ENCODE data around the gene KIF9.

Gene KIF9, protein sequence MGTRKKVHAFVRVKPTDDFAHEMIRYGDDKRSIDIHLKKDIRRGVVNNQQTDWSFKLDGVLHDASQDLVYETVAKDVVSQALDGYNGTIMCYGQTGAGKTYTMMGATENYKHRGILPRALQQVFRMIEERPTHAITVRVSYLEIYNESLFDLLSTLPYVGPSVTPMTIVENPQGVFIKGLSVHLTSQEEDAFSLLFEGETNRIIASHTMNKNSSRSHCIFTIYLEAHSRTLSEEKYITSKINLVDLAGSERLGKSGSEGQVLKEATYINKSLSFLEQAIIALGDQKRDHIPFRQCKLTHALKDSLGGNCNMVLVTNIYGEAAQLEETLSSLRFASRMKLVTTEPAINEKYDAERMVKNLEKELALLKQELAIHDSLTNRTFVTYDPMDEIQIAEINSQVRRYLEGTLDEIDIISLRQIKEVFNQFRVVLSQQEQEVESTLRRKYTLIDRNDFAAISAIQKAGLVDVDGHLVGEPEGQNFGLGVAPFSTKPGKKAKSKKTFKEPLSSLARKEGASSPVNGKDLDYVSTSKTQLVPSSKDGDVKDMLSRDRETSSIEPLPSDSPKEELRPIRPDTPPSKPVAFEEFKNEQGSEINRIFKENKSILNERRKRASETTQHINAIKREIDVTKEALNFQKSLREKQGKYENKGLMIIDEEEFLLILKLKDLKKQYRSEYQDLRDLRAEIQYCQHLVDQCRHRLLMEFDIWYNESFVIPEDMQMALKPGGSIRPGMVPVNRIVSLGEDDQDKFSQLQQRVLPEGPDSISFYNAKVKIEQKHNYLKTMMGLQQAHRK

DNA sequence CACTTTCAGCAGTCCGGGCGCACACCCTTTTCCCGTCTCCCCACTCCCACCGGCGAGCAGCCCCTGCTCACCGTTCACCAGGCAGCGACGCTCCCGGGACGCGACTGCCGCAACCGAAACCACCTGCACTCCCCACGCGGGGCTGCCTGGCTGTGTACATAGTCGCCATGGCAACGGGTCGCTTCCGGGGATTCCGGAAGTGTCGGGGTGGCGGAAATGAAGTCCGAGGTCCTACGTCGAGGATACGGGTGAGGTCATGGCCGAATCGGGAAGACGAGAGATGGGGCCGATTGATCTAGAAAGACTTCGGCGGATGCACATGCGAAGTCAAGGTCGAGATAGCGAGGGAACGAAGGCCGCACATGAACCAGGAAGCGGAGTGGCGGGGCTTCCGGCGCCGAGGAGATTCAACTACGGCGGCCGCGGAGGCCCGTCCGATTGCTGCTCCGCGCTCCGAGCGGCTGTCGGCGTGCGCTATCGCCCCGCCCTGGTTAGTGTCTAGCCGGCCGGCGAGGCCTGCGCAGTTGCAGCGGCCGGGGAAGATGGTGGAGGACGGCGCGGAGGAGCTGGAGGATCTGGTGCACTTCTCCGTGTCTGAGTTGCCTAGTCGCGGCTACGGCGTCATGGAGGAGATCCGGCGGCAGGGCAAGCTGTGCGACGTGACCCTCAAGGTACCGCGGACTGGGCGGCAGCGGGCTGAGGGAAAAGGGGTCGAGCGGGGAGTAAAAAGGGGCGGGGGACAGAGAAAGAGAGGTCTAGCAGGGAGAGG lies at the start of gene KIF9, which contains the start of gene KLHL18:
Gene KIF9 (minus strand): TSS at position 376 of the 769 bp plus-strand sequence. CDS start 5,425 bp downstream, outside the sequence.
Gene KLHL18 (plus strand): TSS at position 521 of the 769 bp plus-strand sequence. CDS start 22 bp downstream, at position 543.
- 0 out of 2 replicates have a peak, but pooled peaks cover 2% of the 10 kb centered on the region for H4K20me1 ChIP-seq (ENCODE audit: insufficient read depth, low read length)
- peaks cover 13% of the 10 kb centered on the region for H3K36me3 ChIP-seq (ENCODE audit: insufficient read depth, low read length)
- peak within 1 kb of the TSS; percentile 69 to 72 for H3K4me3 ChIP-seq (ENCODE audit: low read depth in 1 of 2, low read length in 2 of 2)
- ATAC-seq (ENCODE audit: insufficient read depth, low read depth) = peak; percentile 87
- peak; percentile 94 for DNase-seq
- H3K9me3 ChIP-seq (ENCODE audit: insufficient read depth, low read length, severe bottlenecking) = no peaks in the 10 kb centered on the region
- no peaks in the 10 kb centered on the region for H3K27me3 ChIP-seq (ENCODE audit: insufficient read depth, low read length, poor library complexity)
- peaks cover 47% of the 10 kb centered on the region for H3K79me2 ChIP-seq (ENCODE audit: insufficient read depth, low read length)
- peak within 1 kb of the TSS; percentile 73 for H3K9ac ChIP-seq (ENCODE audit: low read depth, low read length)
- H2AFZ ChIP-seq (ENCODE audit: low read depth, low read length) = peak within 1 kb of the TSS; percentile 79
- TF ChIP-seq, protein P1, sequence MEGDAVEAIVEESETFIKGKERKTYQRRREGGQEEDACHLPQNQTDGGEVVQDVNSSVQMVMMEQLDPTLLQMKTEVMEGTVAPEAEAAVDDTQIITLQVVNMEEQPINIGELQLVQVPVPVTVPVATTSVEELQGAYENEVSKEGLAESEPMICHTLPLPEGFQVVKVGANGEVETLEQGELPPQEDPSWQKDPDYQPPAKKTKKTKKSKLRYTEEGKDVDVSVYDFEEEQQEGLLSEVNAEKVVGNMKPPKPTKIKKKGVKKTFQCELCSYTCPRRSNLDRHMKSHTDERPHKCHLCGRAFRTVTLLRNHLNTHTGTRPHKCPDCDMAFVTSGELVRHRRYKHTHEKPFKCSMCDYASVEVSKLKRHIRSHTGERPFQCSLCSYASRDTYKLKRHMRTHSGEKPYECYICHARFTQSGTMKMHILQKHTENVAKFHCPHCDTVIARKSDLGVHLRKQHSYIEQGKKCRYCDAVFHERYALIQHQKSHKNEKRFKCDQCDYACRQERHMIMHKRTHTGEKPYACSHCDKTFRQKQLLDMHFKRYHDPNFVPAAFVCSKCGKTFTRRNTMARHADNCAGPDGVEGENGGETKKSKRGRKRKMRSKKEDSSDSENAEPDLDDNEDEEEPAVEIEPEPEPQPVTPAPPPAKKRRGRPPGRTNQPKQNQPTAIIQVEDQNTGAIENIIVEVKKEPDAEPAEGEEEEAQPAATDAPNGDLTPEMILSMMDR (IDR thresholded peaks at IDR 0.05; ENCODE audit: borderline replicate concordance, extremely low read depth, low read length, poor library complexity, severe bottlenecking) = peak; percentile 12
- no peak for TF ChIP-seq EZH2 (IDR thresholded peaks at IDR 0.05; ENCODE audit: borderline replicate concordance, low read depth, low read length, severe bottlenecking)
- peak within 1 kb of the TSS; percentile 88 for H3K27ac ChIP-seq (ENCODE audit: low read length)
- H3K4me1 ChIP-seq (ENCODE audit: insufficient read depth, low read length) = peaks cover 46% of the 10 kb centered on the region
- peak within 1 kb of the TSS; percentile 91 for H3K4me2 ChIP-seq (ENCODE audit: insufficient read depth, low read length)

- Histone ChIP-seq H4K20me1 (ENCODE audit: insufficient read depth, low read length) (no peaks in the 10 kb centered on the region), H3K27ac (ENCODE audit: low read length) (no peak overlapping the region), H3K4me1 (ENCODE audit: insufficient read depth, low read length) (no peaks in the 10 kb centered on the region), H3K4me2 (ENCODE audit: insufficient read depth, low read length) (no peak overlapping the region), H3K36me3 (ENCODE audit: insufficient read depth, low read length) (peaks cover 81% of the 10 kb centered on the region), H3K4me3 (ENCODE audit: low read depth in 1 of 2, low read length in 2 of 2) (no peak overlapping the region), H3K9ac (ENCODE audit: low read depth, low read length) (no peak overlapping the region), H3K79me2 (ENCODE audit: insufficient read depth, low read length) (no peaks in the 10 kb centered on the region), H2AFZ (ENCODE audit: low read depth, low read length) (no peak overlapping the region), H3K27me3 (ENCODE audit: insufficient read depth, low read length, poor library complexity) (no peaks in the 10 kb centered on the region), H3K9me3 (ENCODE audit: insufficient read depth, low read length, severe bottlenecking) (no peaks in the 10 kb centered on the region)
- DNase-seq = peak; percentile 66
- ATAC-seq (ENCODE audit: insufficient read depth, low read depth) = peak; percentile 88
- no peak for TF ChIP-seq EZH2 (IDR thresholded peaks at IDR 0.05; ENCODE audit: borderline replicate concordance, low read depth, low read length, severe bottlenecking)
- TF ChIP-seq, protein P1 (IDR thresholded peaks at IDR 0.05; ENCODE audit: borderline replicate concordance, extremely low read depth, low read length, poor library complexity, severe bottlenecking) = peak; percentile 81
These were observed 41.8 kb upstream of the KIF9 start for GRCh38 chr3:47324278-47324865.

- Histone ChIP-seq H3K4me3 (ENCODE audit: low read depth in 1 of 2, low read length in 2 of 2) (no peak overlapping the region), H3K9ac (ENCODE audit: low read depth, low read length) (no peak overlapping the region), H3K27me3 (ENCODE audit: insufficient read depth, low read length, poor library complexity) (no peaks in the 10 kb centered on the region), H4K20me1 (ENCODE audit: insufficient read depth, low read length) (no peaks in the 10 kb centered on the region), H3K27ac (ENCODE audit: low read length) (0 out of 2 replicates have a peak overlapping the region, but pooled peaks have one; percentile 20), H2AFZ (ENCODE audit: low read depth, low read length) (no peak overlapping the region), H3K4me1 (ENCODE audit: insufficient read depth, low read length) (no peaks in the 10 kb centered on the region), H3K79me2 (ENCODE audit: insufficient read depth, low read length) (no peaks in the 10 kb centered on the region), H3K4me2 (ENCODE audit: insufficient read depth, low read length) (no peak overlapping the region), H3K9me3 (ENCODE audit: insufficient read depth, low read length, severe bottlenecking) (no peaks in the 10 kb centered on the region), H3K36me3 (ENCODE audit: insufficient read depth, low read length) (peaks cover 79% of the 10 kb centered on the region)
- no peak for DNase-seq
- TF ChIP-seq, protein P1 (IDR thresholded peaks at IDR 0.05; ENCODE audit: borderline replicate concordance, extremely low read depth, low read length, poor library complexity, severe bottlenecking) = no peak
- TF ChIP-seq EZH2 (IDR thresholded peaks at IDR 0.05; ENCODE audit: borderline replicate concordance, low read depth, low read length, severe bottlenecking) = no peak
- no peak for ATAC-seq (ENCODE audit: insufficient read depth, low read depth)
These were observed 41.1 kb upstream of the KIF9 start for GRCh38 chr3:47323431-47324277.

All from DND-41 (cell line).